ENCODE results near the gene SEPTIN2.
A peak's percentile ranks its signal among the peaks of the same experiment; 100 is the strongest.

Gene SEPTIN2

DNA sequence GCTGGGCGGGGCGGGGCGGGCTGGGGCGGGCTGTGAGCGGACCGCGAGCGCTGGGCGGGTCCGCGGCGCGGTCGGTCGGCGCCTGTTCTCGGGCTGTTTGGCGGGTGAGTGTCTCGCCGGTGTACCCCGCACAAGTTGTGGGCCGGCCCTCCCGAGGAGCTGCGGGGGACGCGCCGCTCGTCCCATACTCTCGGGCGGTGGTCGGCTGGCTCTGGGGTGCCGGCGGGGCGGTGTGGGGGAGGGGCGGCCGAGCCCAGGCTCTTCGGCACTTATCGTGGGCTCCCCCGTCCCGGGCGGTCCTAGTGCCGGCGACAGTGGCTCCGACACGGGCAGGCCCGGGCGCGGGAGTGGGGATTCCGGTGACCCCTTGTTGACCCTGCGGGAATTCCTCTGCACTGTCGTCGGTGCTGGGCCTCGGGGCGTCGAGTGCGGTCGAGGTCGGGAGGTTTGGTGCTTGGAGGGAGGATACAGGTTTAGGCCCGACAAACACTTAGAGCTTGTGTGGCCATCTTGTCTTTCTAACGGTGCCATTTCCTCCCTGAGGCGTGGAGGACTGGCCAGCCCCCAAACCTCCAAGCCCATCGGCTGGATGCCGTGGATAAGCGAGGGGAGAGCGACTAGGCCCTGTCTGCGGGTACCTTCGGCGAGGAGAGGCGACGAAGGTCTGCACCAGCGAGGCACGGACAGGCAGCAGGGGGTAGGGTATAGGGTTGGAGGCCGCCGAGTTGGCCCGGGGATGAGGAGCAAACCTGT lies at the start of gene SEPTIN2:
Gene SEPTIN2 (plus strand): TSS at position 47 of the 753 bp plus-strand sequence. CDS start 8,308 bp downstream, outside the sequence.
- CTCF ChIA-PET: no interaction called here
- POLR2A ChIA-PET: interaction anchor here (0.8 to 1.9 kb wide), 9 partner anchors 9 to 190 kb away, joined by 3 to 7 read pairs (median 3); no protein-coding TSS in a partner anchor

DNA sequence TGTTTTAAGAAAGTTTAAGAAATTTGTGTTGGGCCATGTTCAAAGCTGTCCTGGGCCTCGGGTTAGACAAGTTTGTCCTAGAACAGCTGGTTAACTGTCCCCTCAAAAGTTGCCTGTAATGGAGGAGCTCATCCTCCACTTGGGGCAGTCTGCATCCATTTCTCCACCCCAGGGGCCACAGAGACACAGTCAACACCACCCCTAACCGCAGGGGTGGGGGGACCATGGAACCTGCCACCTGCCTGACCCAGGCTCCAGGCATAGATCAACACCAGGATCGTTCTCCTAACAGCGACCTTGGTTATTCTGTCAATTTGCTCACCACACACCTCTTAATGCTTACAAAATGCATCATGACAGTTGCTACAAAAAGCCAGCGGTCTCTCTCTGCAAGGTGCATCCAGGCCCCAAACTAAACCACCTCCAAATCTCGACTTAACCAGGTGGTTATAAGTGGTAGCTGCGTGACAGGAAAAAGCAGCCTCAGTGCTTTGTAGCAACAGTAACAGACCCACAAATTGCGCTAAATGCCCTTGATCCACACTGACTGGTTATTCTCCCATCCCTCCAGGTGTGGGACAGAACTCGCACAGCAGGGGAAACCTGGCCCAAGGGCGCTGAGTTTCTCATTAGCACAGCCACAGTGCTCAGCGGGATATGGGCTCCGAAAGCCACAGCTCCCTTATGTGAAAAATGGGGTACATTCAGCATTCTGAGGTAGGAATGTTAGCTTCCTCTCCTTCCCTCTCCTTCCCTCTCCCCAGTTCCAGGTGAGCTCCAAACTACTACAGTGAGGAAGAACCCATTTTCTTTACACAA lies 48.3 kb upstream of the SEPTIN2 start:
- DNase-seq (ENCODE audit: extremely low spot score): no peak

More for the DNA sequence above, at the start of gene SEPTIN2:
- DNase-seq (ENCODE audit: extremely low spot score): peak; percentile 51
- TF ChIP-seq CTBP1 (IDR thresholded peaks at IDR 0.05; ENCODE audit: borderline replicate concordance) (no peak), L3MBTL2 (conservative IDR thresholded peaks at IDR 0.05) (peak; percentile 81), ZNF384 (IDR thresholded peaks at IDR 0.05) (no peak)

DNA sequence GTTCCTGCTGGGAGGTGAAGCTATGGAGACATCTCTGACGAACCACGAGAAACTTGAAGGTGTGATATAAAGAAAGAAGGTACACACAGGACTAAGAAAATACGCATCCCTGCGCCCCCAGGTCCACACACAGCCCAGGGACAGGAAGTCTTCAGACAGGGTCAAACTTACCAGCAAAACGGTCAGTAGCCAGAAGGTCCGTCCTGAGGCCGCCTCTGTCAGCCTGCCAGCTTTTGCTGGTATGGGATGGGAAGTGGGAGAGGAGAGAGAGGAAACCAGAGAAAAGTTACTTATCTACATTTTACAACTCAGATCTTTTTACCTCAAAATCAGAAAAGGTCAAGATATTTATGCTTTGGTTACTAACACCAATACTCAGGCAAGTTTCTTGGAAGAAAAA lies 47.4 kb upstream of the SEPTIN2 start:
- POLR2A ChIA-PET: interaction anchor here (1.4 kb wide), 1 partner anchor 47 kb away, joined by 6 read pairs; the partner anchor contains the start of gene HDLBP
- CTCF ChIA-PET: no interaction called here
- TF ChIP-seq ZNF384 (IDR thresholded peaks at IDR 0.05) (no peak), SP1 (IDR thresholded peaks at IDR 0.05) (no peak), TARDBP (IDR thresholded peaks at IDR 0.05) (no peak)
- no peak for DNase-seq (ENCODE audit: extremely low spot score)

More for the DNA sequence above, 48.3 kb upstream of the SEPTIN2 start:
- ChIA-PET CTCF (no interaction called here), POLR2A (interaction anchor here (0.6 to 1.4 kb wide), 2 partner anchors 48 to 166 kb away, joined by 3 to 6 read pairs; partner anchors contain the start of gene HDLBP)
- TF ChIP-seq TARDBP (IDR thresholded peaks at IDR 0.05) (no peak), FOXA1 (IDR thresholded peaks at IDR 0.05) (no peak), ELF4 (IDR thresholded peaks at IDR 0.05) (no peak), FOXK2 (IDR thresholded peaks at IDR 0.05) (no peak)
- TF ChIP-seq, protein P1, sequence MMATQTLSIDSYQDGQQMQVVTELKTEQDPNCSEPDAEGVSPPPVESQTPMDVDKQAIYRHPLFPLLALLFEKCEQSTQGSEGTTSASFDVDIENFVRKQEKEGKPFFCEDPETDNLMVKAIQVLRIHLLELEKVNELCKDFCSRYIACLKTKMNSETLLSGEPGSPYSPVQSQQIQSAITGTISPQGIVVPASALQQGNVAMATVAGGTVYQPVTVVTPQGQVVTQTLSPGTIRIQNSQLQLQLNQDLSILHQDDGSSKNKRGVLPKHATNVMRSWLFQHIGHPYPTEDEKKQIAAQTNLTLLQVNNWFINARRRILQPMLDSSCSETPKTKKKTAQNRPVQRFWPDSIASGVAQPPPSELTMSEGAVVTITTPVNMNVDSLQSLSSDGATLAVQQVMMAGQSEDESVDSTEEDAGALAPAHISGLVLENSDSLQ (IDR thresholded peaks at IDR 0.05): no peak

DNA sequence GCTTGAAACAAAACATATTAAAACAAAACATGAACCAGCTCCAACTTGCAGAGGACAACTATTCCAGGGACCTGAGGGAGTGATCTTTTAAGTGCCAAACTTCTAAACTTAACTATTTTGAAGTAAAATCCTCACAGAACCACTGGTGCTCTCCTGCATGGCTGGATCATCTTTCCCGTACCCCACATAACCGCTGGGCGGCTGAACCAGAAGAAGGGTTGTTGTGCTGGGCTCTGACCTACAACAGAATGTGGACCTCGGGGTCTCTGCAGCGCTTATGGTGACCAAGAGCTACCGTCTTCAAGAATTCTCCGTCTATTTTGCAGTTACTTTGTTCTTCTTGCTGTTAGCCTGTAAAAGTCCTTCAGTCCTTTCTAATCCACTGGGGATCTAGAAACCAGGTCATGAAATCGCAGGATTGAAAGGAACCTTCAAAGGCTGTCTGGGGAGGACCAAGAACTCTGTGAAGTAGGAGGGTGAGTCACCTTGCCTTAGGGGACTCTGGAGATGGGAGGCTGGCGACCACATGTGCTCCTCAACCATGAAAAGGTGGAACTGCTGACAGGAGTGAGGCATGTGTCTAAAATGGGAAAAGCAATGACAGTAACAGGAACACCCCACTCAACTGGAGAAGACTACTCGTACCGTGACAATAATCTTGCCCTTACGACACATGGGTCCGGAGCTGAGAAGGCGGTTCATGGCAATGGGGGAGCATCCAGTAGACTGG lies 46.8 kb upstream of the SEPTIN2 start:
- TF ChIP-seq, protein P1 (IDR thresholded peaks at IDR 0.05): no peak
- TF ChIP-seq SUZ12 (IDR thresholded peaks at IDR 0.05): no peak
- no peak for TF ChIP-seq BHLHE40 (IDR thresholded peaks at IDR 0.05; ENCODE audit: borderline replicate concordance)
- no peak for TF ChIP-seq ELF4 (IDR thresholded peaks at IDR 0.05)
- TF ChIP-seq LEF1 (IDR thresholded peaks at IDR 0.05; ENCODE audit: borderline replicate concordance): no peak
- TF ChIP-seq FOXA1 (IDR thresholded peaks at IDR 0.05): no peak
- no peak for TF ChIP-seq ZNF384 (IDR thresholded peaks at IDR 0.05)
- no peak for TF ChIP-seq NFRKB (IDR thresholded peaks at IDR 0.05)
- TF ChIP-seq HDGF (IDR thresholded peaks at IDR 0.05; ENCODE audit: borderline replicate concordance): no peak
- TF ChIP-seq ARNT (IDR thresholded peaks at IDR 0.05): no peak
- TF ChIP-seq TARDBP (IDR thresholded peaks at IDR 0.05): no peak
- no peak for TF ChIP-seq SP1 (IDR thresholded peaks at IDR 0.05)
- TF ChIP-seq CTBP1 (IDR thresholded peaks at IDR 0.05; ENCODE audit: borderline replicate concordance): no peak
- no peak for TF ChIP-seq FOXK2 (IDR thresholded peaks at IDR 0.05)
- no peak for TF ChIP-seq FOXM1 (IDR thresholded peaks at IDR 0.05; ENCODE audit: borderline replicate concordance)
- POLR2A ChIA-PET: interaction anchor here (1.4 kb wide), 1 partner anchor 46 kb away, joined by 6 read pairs; the partner anchor contains the start of gene HDLBP
- CTCF ChIA-PET: no interaction called here
- DNase-seq (ENCODE audit: extremely low spot score): no peak

DNA sequence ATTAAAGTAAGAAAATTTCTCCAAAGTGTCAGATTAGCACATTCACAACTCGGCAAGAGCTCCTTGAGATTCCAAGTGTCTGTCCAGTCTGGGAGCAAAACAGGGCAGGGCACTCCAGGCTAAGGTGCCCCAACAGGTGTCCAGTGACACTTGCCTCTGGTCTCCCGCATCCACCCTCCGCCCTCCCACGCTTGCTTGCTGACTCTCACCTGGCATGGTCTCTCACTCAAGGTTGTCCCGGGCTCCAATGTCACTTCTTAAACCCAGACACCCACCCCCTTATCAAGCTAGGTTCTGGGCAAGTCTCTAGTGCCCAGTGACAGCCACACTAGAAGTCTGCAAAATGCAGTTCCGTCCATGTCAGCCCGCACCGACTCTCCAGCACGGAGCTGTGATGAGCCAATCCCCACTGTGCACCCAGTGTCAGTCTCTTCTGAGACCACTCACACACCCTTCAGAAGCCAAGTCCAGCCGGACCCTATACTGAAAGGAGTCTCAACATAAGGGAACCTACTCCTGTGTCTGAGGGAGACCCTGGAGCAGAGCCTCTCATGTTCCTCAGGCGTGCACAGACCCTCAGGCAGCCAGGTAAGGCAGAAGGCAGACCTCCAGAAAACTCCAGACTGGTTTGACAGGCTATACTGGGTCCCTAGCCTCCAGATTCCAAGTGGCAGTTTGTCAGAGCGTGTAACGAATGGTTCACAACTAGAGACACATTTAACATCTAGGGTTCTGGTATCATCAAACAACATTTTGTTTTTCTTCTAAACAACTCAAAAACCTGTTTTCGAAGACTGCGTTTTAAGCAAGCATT lies 45.8 kb upstream of the SEPTIN2 start:
- DNase-seq (ENCODE audit: extremely low spot score): no peak
- POLR2A ChIA-PET: no interaction called here
- CTCF ChIA-PET: no interaction called here
- TF ChIP-seq FOXM1 (IDR thresholded peaks at IDR 0.05; ENCODE audit: borderline replicate concordance): no peak
- TF ChIP-seq HDGF (IDR thresholded peaks at IDR 0.05; ENCODE audit: borderline replicate concordance): no peak
- TF ChIP-seq, protein P1 (IDR thresholded peaks at IDR 0.05): no peak
- no peak for TF ChIP-seq TARDBP (IDR thresholded peaks at IDR 0.05)
- TF ChIP-seq L3MBTL2 (conservative IDR thresholded peaks at IDR 0.05): no peak
- TF ChIP-seq ARNT (IDR thresholded peaks at IDR 0.05): no peak
- TF ChIP-seq CTBP1 (IDR thresholded peaks at IDR 0.05; ENCODE audit: borderline replicate concordance): no peak
- TF ChIP-seq ZNF384 (IDR thresholded peaks at IDR 0.05): no peak
- no peak for TF ChIP-seq SUZ12 (IDR thresholded peaks at IDR 0.05)
- TF ChIP-seq FOXK2 (IDR thresholded peaks at IDR 0.05): no peak
- no peak for TF ChIP-seq LEF1 (IDR thresholded peaks at IDR 0.05; ENCODE audit: borderline replicate concordance)
- no peak for TF ChIP-seq ELF4 (IDR thresholded peaks at IDR 0.05)
- no peak for TF ChIP-seq FOXA1 (IDR thresholded peaks at IDR 0.05)
- TF ChIP-seq BHLHE40 (IDR thresholded peaks at IDR 0.05; ENCODE audit: borderline replicate concordance): no peak

All from HEK293T (cell line).